NCI-H2107 treated with DMSO at 0.1 percent for 48 hours (cell line): ENCODE measurements around the gene TMEM38B.
A peak's percentile ranks its signal among the peaks of the same experiment; 100 is the strongest.

Experiments used
- DNase-seq: peaks from one replicate; lab custom pipeline; 2025; ENCODE audit not compliant: unreplicated experiment; lab: John Stamatoyannopoulos, UW

The TMEM38B gene

GRCh38 chr9:105694190-105694847, at the start of gene TMEM38B:
TMEM38B (plus strand) TSS chr9:105694541; CDS start chr9:105694661, 120 bp downstream.
- peak; percentile 46 for DNase-seq

GRCh38 chr9:105646879-105647594, 47.3 kb upstream of the TMEM38B start:
- peak; percentile 23 for DNase-seq

GRCh38 chr9:105647595-105648349, 46.6 kb upstream of the TMEM38B start:
- DNase-seq, result peak; percentile 67

GRCh38 chr9:105651806-105652205, 42.5 kb upstream of the TMEM38B start:
- peak; percentile 27 for DNase-seq

- DNase-seq, result no peak
Measured at GRCh38 chr9:105656131-105656921, 38.0 kb upstream of the TMEM38B start.

GRCh38 chr9:105658351-105658750, 36.0 kb upstream of the TMEM38B start:
- no peak for DNase-seq

- DNase-seq, result no peak
Measured at GRCh38 chr9:105661011-105661410, 33.3 kb upstream of the TMEM38B start.

- no peak for DNase-seq
Measured at GRCh38 chr9:105662184-105663104, 31.9 kb upstream of the TMEM38B start, which contains the start of gene TAL2. TAL2 (plus strand) TSS chr9:105662457; CDS start chr9:105662497, 40 bp downstream.

- no peak for DNase-seq
Measured at GRCh38 chr9:105663914-105664313, 30.4 kb upstream of the TMEM38B start.

- DNase-seq, result no peak
Measured at GRCh38 chr9:105667867-105668266, 26.5 kb upstream of the TMEM38B start.

- DNase-seq, result no peak
Measured at GRCh38 chr9:105670315-105670714, 24.0 kb upstream of the TMEM38B start.

GRCh38 chr9:105670775-105671174, 23.6 kb upstream of the TMEM38B start:
- no peak for DNase-seq

- DNase-seq, result no peak
Measured at GRCh38 chr9:105672711-105673234, 21.6 kb upstream of the TMEM38B start.

GRCh38 chr9:105673850-105674387, 20.4 kb upstream of the TMEM38B start:
- DNase-seq, result no peak

GRCh38 chr9:105676351-105676923, 17.9 kb upstream of the TMEM38B start:
- DNase-seq, result no peak

GRCh38 chr9:105678163-105678562, 16.2 kb upstream of the TMEM38B start:
- DNase-seq, result no peak

GRCh38 chr9:105678781-105679180, 15.6 kb upstream of the TMEM38B start:
- no peak for DNase-seq

GRCh38 chr9:105679257-105680022, 14.9 kb upstream of the TMEM38B start:
- peak; percentile 27 for DNase-seq
